HG03469 (cell line): ENCODE results near the gene CDK14.
"Not testable (repeated sequence)": the region's sequence is repeated elsewhere in the genome, so short reads cannot be mapped to it uniquely, and the experiment has no call there.

Experiments
- ATAC-seq: cut with Tn5 transposase; IDR thresholded peaks from one replicate; pipeline ENCODE4 v1.9.1; 2021; ENCODE audit warnings: mild to moderate bottlenecking, moderate library complexity, moderate number of reproducible peaks; ENCODE audit not compliant: unreplicated experiment

Gene CDK14

DNA sequence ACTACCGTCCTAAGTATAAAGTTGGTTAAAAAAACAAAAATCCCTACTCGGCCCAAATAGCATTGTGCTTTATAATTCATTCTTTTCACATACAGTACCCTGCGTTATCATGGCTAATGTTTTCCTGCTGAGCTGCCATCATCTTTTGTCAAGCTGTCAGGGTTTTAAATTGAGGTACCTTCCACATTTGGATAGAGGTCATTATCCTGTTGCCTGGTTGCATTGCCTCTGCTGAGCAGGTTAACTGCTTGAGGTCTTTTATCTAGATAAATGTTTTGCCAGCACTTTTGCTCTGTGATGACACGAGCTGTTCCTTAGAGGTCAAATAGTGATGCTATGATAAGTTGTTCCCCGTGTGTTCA lies 573.7 kb downstream of the CDK14 start:
- ATAC-seq = no peak

- not testable (repeated sequence) for ATAC-seq
These were observed 577.1 kb downstream of the CDK14 start for GRCh38 chr7:91173265-91173664.

DNA sequence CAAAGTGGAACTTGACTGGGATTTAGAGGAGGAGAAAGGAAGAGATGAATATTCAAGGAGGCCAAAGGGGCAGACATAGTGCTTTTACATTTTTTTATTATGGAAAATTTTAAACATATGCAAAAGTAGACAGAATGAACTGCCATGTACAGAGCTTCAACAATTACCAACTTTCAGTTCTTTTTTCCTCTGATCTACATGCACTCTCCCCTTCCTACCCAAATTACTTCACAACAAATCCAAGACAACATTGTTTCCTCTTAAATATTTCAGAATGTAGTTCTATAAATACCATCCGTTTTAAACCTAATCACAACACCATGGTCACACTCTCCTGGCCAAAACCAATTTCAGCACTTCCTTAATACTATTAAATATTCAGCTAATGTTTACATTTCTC lies 584.6 kb downstream of the CDK14 start:
- ATAC-seq = no peak

GRCh38 chr7:91181949-91182348 lies 585.8 kb downstream of the CDK14 start:
- no peak for ATAC-seq

- ATAC-seq = no peak
These were observed 587.0 kb downstream of the CDK14 start for GRCh38 chr7:91182819-91183764.

- no peak for ATAC-seq
These were observed 589.6 kb downstream of the CDK14 start for GRCh38 chr7:91185771-91186170.

GRCh38 chr7:91187061-91187460 lies 590.9 kb downstream of the CDK14 start:
- ATAC-seq = no peak

DNA sequence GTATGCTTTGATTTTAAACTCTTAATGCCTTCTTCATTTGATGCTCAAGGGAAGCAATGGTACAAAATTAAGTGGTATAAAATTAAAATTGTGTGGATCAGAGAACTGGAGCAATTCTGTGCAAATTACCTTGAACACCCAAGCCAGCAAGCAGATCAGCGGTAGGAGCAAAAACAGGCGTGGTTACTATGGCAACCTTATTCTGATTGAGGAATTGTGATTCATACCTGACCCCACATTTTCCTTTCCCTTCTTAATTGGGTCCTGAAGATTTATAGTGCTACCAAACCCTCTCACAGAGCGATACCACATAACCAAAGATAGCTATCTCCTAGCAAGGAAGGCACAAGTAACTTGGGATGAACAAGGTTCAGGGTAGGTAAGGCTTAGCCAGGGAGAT lies 595.6 kb downstream of the CDK14 start:
- no peak for ATAC-seq

- no peak for ATAC-seq
These were observed 597.0 kb downstream of the CDK14 start for GRCh38 chr7:91193141-91193540.

DNA sequence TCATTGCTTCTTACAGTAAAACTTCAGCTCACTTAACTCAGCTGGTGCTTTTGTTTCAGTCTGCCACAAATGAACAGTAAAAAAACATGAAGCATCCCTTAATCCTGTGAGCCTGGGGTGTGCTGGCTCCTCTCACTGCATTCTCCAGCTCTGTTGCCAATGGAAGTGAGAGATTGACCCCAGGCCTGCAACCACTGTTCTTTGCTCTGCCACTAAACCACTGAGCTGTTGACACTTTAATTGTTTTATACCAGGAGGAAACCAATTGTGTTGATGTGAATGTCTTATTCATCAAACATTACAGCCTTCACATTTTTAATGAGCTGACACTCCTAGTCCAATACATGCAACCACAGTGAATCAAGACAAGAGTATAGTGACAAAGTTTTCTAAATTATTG lies 598.7 kb downstream of the CDK14 start:
- ATAC-seq = no peak

DNA sequence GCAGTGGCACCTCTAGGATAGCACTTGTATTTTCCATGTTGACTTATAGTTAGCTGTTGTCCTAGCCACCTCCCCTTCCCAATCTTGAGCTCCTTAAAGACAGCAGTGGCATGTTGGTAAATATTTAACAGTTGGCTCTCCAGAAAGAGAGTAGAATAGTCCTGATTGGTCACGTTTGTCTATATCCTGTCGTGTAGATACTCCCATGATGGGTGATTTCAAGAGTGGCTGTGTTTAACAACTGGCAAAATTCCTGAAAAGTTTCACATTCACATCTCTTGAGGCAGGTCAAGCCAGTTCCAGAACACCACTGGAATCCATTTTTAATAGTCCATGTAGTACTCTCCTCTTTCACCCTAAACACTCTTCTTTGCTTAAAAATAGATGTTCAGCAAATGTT lies 599.9 kb downstream of the CDK14 start:
- ATAC-seq = no peak

DNA sequence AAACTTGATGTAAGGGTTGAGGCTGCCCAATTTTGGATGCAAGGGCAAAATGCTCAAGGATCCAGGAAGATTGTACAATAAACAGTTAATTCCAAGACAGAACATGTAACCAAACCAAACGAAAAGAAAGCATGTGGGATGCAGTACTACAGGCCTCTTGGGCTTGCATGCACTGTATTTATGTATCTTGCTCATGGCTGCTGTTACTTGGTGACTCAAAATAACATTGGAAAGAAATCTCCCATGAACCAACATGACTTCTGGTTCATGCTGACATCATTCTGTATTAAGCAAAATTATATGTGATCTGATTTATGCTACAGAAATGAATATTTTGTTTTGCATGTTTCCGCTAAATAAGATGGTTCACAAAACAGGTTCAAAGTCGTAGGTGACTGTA lies 602.2 kb downstream of the CDK14 start:
- ATAC-seq = no peak

- ATAC-seq = no peak
These were observed 603.5 kb downstream of the CDK14 start for GRCh38 chr7:91199601-91200000.

DNA sequence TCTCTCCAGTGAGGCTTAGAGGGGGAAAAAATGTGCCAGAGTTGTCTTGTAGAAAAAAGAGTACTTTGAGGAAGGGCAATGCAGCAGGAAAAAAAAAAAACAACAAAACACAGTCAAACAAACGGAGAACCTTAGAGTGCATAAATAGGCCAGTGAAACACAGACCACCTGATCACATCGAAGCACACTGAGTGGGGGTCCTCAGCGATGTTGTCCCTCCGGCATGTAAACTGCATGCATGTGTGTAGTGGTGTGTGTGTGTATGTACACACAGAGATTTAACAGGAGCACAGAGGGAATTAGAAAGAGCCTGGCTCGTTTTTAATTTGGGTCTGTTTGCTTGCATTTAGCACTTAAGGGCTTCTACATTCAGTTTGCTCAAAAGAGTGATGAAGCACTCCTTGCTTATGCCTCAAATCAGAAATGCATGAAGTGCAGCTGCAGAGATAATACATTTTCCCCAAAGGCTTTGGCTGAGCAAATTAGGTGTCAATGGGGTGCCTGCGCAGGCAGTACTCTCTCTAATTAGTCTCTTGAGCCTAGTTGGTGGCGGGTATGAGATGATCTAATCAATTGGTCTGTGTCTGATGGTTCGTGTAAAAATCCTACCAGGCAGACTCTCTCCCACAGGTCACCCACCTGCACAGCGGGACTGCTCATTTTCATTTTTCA lies 605.5 kb downstream of the CDK14 start:
- no peak for ATAC-seq

DNA sequence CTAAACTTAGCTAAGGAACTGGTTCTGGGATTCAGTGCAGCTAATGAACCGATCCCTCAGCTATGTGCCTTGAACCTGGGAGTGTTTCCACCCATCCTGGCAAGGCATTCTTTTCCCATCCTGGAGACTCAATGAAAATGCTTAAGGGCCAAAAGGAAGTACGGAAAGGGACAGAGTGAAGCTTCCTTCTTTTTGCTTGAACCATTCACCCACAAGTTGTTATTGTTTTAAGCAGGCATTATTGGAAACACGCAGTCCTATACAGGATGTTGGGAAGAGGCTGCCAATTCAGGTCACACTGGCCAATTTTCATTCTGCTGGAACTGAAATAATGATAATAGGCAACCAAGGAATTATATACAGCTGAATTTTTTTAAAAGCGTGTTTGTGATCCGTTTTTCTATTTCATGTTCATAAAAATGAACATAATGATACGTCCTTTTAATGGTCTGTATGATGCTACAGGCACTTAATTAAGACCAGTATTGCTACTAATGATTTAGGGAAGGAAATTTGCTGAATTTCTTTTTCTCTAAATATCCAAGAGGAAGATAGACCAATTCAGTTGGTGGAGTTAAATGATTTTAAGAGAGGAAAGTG lies 610.3 kb downstream of the CDK14 start:
- ATAC-seq = no peak

DNA sequence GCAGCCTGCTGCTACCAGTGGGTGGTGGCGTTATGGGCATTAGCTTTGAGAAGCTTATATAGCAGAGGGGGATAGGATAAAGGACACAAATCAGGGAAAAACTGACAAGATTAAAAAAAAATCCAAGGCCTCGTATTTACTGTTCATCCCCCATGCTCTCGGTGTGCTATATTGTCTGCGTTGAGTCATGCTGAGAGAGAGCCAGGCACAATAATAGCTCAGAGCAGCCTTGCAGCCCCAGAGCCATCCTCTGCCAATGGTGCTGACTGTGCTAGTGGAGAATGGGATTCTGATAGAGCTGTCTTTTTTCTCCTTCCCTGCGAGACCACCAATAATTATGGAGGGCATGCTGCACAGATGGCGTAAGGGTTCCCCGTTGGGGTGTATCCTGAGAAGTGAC lies 616.5 kb downstream of the CDK14 start:
- ATAC-seq = no peak

GRCh38 chr7:91226411-91226810 lies 630.3 kb downstream of the CDK14 start:
- no peak for ATAC-seq

DNA sequence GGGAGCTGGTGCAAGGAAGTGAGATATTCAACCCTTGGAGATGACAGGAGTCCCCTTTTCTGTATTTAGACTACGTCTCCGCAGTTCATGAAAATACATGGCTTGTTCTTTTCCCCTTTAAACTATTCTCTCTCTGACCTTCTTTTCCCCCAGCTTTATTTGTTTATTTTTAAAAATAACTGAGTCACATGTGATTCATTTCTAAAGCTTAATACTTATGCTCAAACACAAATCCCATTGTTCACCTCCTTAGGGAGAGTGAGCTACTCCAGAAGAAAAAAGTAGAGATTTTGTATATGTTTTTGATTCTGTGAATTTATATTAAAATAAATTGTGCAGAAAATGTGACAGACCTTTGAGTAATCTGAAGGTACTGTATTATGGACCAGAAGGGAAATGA lies 632.2 kb downstream of the CDK14 start:
- no peak for ATAC-seq

- no peak for ATAC-seq
These were observed 632.9 kb downstream of the CDK14 start for GRCh38 chr7:91228927-91229558.

DNA sequence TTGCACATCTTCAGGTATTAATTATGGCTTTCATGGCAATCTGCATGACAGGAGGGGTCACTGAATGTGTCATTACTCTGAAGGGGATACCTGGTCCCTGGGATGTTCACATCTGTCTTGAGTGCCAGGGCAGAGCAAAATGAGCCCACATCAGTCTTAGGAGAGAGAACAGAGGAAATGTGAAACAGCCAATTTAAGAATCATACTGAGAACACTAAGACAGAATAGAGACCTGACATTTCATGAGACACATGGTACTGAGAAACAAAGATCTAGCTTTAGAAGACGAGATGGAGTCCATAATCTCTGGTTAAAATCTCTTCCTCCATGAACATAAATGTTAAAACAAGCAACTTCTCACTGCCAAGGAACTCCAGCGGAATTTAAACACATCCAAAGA lies 634.0 kb downstream of the CDK14 start:
- ATAC-seq = no peak

DNA sequence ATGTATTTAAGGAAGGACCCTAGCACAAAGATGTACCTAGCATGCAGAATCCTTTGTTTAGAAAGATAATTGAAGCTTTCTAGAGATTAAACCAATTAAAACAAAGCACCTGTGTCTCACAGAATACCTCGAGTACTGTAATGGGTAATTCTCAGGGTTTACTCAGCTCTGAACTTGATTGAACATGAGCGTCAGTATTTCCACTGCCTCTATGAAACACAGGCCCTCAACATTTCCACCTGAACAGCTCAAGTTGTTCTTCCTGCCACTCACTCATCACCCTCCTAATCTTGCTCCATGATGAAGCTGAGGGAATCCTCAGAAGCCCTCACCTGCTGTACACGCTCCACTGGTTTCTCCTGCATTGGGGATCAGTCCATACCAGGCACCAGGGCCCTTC lies 634.4 kb downstream of the CDK14 start:
- no peak for ATAC-seq
